Effector memory CD8-positive, alpha-beta T cell (primary cell): Measurements from ENCODE around the gene GJB2.

Source experiments
- ATAC-seq: fragments of 150-1000 bp; cut with Tn5 transposase; replicated peaks from 2 replicates; pipeline ENCODE4 v1.10.0; 2021; ENCODE audit warnings: mild to moderate bottlenecking, moderate library complexity
- DNase-seq, 3 experiments: peaks; one replicate each; pipeline ENCODE4 v3.0.0; 2021
- H3K27ac Mint-ChIP-seq, 2 donors: one replicate each; pipeline ENCODE4 v1.8.0; 2022; ENCODE audit warnings: mild to moderate bottlenecking in 2 of 2, mixed read lengths in 2 of 2, moderate library complexity in 2 of 2
- H3K27me3 Mint-ChIP-seq, 2 donors: one replicate each; pipeline ENCODE4 v1.8.0; 2022; ENCODE audit warnings: mixed read lengths in 2 of 2
- H3K36me3 Mint-ChIP-seq: one replicate; pipeline ENCODE4 v1.8.0; 2022; ENCODE audit warnings: mild to moderate bottlenecking, moderate library complexity, mixed read lengths; ENCODE audit not compliant: insufficient read depth
- H3K4me1 Mint-ChIP-seq, 2 donors: one replicate each; pipeline ENCODE4 v1.8.0; 2022; ENCODE audit warnings: low read depth in 2 of 2, mixed read lengths in 2 of 2
- H3K4me3 Mint-ChIP-seq, 2 donors: one replicate each; pipeline ENCODE4 v1.8.0; 2022; ENCODE audit warnings: mild to moderate bottlenecking in 2 of 2, mixed read lengths in 2 of 2, moderate library complexity in 2 of 2
- H3K9me3 Mint-ChIP-seq, 2 donors: one replicate each; pipeline ENCODE4 v1.8.0; 2022; ENCODE audit warnings: mixed read lengths in 2 of 2

Gene GJB2

DNA sequence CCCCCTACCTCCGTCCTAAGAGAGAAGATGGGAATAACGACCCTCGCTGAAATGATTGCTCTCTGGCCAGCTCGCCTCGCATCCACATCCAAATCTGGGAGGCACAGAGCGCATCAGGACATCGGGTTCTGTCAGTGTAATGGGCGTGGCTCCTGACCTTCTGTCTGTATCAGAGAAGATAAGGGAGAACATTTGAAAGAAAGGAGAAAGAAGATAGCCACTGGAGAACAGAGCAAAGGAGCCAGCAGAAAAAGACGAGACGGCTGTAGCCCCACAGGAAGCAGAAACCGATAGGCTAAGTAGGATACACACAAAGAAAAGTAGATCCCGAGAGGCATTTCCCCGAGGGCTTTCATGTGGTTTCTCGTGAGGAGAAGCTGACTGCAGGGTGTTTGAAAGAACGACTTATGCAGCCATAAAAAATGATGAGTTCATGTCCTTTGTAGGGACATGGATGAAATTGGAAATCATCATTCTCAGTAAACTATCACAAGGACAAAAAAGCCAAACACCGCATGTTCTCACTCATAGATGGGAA lies 14.0 kb upstream of the GJB2 start:
- H3K27ac Mint-ChIP-seq = no peak overlapping the region
- H3K36me3 Mint-ChIP-seq = no peaks in the 10 kb centered on the region
- no peak overlapping the region for H3K4me3 Mint-ChIP-seq
- peaks cover 0 to under 1% of the 10 kb centered on the region in 2 donors for H3K9me3 Mint-ChIP-seq
- DNase-seq = no peak
- H3K27me3 Mint-ChIP-seq = peaks cover 34 to 51% of the 10 kb centered on the region in 2 donors
- ATAC-seq = no peak
- H3K4me1 Mint-ChIP-seq = no peaks in the 10 kb centered on the region

DNA sequence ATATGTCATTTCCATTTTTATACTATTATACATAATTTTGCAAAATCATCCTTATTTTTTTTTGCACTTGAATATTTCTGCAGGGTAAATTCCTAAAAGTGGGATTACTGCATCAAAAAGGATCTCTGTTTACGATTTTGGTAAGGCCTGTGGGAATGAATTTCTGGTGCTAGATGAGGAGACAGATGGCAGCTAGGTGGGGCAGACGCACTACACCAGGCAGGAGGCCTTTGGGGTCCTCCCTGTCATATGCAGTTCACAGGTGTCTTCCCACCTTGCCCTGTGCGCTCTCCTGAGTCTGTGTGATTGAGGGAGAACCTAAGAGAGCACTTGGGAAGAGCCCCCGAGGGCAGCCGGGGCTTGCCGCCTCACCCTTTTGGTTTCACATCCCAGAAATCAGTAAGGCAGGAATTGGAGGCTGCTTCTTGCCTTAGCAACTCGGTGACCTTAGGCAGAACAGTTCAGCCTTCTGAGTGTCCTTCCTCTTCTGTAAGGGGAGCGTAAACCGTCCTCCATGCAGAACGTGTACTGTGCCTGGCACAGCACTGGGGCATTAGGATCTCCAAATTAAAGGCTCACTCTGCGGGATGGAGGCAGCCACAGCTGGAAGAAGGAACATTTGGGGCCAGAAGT lies 13.4 kb upstream of the GJB2 start:
- Mint-ChIP-seq H3K27ac (no peak overlapping the region), H3K4me3 (no peak overlapping the region), H3K4me1 (no peaks in the 10 kb centered on the region), H3K36me3 (no peaks in the 10 kb centered on the region), H3K9me3 (peaks cover 0 to 1% of the 10 kb centered on the region in 2 donors), H3K27me3 (peaks cover 34 to 51% of the 10 kb centered on the region in 2 donors)
- ATAC-seq (no peak), DNase-seq (no peak)

DNA sequence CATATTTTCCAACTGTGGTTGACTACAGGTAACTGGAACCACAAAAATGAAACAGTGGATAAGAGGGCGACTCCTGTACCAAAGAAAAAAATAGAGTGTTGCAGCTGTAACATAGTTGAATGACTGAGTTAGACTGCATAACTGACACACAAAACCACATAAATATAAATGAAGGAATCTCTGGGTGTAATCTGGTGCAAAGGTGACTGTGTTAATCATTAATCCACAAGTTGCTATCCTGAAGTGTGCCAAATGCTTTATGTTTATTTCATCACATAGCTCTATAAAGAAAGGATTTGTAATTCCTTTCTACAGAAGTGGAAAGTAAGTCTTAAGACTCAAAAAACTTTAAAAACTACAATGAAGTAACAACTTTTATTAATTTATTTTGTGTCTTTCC lies 6.0 kb upstream of the GJB2 start:
- Mint-ChIP-seq H3K27me3 (peaks cover 41 to 66% of the 10 kb centered on the region in 2 donors), H3K36me3 (no peaks in the 10 kb centered on the region), H3K27ac (no peak overlapping the region), H3K4me3 (no peak overlapping the region), H3K4me1 (peaks cover 8 to 9% of the 10 kb centered on the region in 2 donors), H3K9me3 (peaks cover 0 to 1% of the 10 kb centered on the region in 2 donors)
- ATAC-seq (no peak), DNase-seq (no peak)

DNA sequence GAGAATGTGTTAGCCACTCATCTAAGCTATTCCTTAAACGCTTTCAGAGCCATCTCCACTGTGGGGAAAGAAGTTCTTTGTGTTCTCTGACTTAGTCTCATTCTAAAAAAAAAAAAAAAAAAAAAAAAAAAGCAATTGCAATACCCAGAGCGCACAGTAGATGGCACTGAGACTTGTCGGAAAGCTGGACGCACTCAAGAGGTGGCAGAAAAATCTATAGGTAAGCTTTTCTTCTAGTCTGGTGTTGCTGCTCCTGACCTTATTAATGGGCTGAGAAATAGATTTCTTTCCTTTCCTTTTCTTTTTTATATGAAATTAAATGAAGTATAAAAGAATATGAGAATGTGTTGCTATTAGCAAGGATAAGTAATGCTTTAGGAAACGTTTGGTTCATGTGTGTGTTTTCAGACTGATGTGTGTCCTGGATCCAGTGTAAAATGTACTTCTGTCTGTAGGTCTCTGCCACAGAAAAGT lies 4.7 kb upstream of the GJB2 start:
- H3K27me3 Mint-ChIP-seq = peaks cover 48 to 75% of the 10 kb centered on the region in 2 donors
- ATAC-seq (peak; percentile 67), DNase-seq (peak in 1 of 3 experiments; percentile 12)
- peaks cover 0 to 1% of the 10 kb centered on the region in 2 donors for H3K9me3 Mint-ChIP-seq
- H3K4me3 Mint-ChIP-seq = no peak overlapping the region
- H3K27ac Mint-ChIP-seq = no peak overlapping the region
- H3K36me3 Mint-ChIP-seq = no peaks in the 10 kb centered on the region
- H3K4me1 Mint-ChIP-seq = peaks cover 10 to 14% of the 10 kb centered on the region in 2 donors

DNA sequence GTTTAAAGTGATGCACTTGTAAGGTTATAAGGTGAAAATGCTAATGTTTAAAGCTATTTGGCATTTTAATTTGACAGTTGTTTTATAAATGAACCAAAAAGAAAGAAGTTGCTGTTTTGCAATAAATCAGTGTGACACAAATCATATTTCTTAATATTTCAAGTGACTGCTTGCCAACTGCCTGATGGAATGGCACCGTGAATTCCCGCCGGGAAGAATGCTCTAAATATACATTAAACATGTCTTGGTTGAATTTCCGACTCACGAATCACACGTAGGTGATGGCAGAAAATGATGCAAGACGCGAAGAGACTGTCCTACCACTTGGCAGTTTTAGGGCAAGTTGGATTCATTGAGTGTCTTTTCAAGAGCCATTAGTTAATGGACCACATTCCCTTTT lies 3.1 kb upstream of the GJB2 start:
- H3K36me3 Mint-ChIP-seq = no peaks in the 10 kb centered on the region
- H3K27me3 Mint-ChIP-seq = peaks cover 61 to 80% of the 10 kb centered on the region in 2 donors
- H3K9me3 Mint-ChIP-seq = no peaks in the 10 kb centered on the region
- no peak overlapping the region for H3K27ac Mint-ChIP-seq
- peaks cover 10 to 14% of the 10 kb centered on the region in 2 donors for H3K4me1 Mint-ChIP-seq
- no peak overlapping the region for H3K4me3 Mint-ChIP-seq
- no peak for ATAC-seq
- DNase-seq = no peak

DNA sequence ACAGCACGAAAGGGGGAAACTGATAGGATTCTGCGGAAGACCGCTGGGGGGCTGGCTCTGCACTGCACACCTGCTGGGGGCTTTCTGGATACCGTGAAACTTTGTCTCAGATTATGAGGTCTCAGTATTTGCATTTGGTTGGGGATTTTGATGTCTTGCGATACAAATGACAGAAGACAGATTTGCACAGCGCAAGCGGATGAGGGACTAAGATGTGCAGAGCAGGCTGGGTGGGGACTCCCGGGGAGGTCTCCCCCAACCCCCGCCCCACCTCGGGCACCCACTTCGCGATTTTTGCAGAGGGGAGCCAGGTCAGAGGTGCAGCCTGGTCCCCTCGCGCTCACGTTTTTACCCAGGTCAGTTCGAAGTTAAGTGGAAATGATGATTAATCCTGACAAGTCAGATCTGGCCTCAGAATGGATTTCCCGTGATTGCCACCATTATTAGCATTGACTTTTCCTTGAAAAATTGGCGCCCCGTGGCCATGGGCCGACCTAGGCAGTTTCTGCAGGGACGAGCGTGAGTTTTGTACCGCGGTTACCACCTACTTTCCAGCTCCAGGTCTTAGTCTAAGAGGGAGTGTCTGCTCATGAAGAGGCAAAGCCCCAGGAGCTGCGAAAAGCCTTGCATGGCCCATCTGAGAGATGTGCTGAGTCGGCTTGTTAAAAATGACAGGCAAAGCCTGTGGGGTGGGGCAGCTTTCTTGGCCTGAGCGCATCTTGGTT lies 1.3 kb upstream of the GJB2 start:
- DNase-seq = no peak
- Mint-ChIP-seq H3K9me3 (no peaks in the 10 kb centered on the region), H3K27me3 (peaks cover 59 to 82% of the 10 kb centered on the region in 2 donors), H3K36me3 (no peaks in the 10 kb centered on the region), H3K27ac (no peak overlapping the region), H3K4me3 (peak overlapping the region; percentile 75 to 77), H3K4me1 (peaks cover 10 to 14% of the 10 kb centered on the region in 2 donors)
- ATAC-seq = peak; percentile 25

DNA sequence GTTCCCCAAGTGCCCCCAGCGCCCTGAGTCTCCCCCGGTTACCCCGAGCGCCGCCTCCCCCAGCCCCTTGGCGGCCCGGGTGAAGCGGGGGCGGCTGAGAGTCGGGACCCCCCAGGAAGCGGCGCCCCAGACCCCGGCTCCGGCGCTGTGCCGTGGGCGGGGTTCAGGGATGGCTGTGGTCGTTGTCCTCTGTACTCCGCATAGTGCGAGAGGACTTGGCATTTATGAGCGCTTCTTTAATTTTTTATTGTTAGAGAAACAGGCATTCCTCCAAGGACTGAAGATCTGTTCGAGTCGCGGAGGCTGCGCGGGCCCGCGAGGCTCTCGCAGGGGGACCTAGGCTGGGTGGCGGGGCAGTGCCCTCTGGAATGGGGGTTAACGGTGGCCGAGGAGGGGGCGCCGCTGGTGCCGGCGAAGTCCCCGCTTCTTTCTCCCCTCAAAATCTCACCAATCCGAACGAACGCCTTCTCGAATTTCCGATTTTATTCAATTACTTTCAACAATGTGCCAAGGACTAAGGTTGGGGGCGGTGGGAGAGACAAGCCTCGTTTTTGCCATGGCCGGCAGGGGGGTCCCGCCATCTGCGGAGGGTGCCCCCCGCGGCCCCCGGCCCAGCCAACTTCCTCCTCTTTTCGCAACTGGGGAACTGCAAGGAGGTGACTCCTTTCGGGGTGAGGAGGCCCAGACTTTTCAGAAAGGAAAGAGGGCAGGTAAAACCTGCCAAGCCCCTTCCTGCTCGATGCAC lies 596 bp upstream of the GJB2 start:
- H3K4me1 Mint-ChIP-seq = peaks cover 10 to 14% of the 10 kb centered on the region in 2 donors
- ATAC-seq = peak; percentile 25
- no peak overlapping the region for H3K27ac Mint-ChIP-seq
- H3K27me3 Mint-ChIP-seq = peaks cover 59 to 86% of the 10 kb centered on the region in 2 donors
- peak in 1 of 3 experiments; percentile 6 for DNase-seq
- H3K36me3 Mint-ChIP-seq = no peaks in the 10 kb centered on the region
- no peaks in the 10 kb centered on the region for H3K9me3 Mint-ChIP-seq
- peak overlapping the region; percentile 75 to 77 for H3K4me3 Mint-ChIP-seq

DNA sequence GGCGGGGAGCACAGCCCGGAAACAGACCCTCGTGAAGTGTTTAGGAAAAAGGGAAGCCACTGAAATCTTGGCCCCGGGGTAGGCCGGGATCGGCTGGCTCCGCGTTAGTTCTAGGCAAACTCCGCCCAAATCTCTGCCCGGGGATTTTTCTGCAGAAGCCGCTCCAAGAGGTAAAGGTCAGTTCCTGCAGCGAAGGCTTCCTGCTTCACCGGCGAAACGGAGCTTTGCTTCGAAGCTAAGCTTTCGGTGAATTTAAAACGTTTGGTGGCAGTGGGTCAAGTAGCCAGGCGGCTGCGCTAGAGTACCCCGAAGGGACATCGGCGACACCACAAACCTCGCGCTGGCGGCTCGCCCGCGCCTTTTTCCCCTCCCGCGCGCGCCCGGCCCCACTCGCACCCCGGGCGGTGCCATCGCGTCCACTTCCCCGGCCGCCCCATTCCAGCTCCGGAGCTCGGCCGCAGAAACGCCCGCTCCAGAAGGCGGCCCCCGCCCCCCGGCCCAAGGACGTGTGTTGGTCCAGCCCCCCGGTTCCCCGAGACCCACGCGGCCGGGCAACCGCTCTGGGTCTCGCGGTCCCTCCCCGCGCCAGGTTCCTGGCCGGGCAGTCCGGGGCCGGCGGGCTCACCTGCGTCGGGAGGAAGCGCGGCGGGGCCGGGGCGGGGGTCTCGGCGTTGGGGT lies 441 bp downstream of the GJB2 start:
- no peak overlapping the region for H3K27ac Mint-ChIP-seq
- no peaks in the 10 kb centered on the region for H3K36me3 Mint-ChIP-seq
- peak overlapping the region; percentile 55 to 58 for H3K4me3 Mint-ChIP-seq
- no peak for DNase-seq
- peaks cover 65 to 78% of the 10 kb centered on the region in 2 donors for H3K27me3 Mint-ChIP-seq
- H3K9me3 Mint-ChIP-seq = no peaks in the 10 kb centered on the region
- no peak for ATAC-seq
- peaks cover 10 to 14% of the 10 kb centered on the region in 2 donors for H3K4me1 Mint-ChIP-seq

DNA sequence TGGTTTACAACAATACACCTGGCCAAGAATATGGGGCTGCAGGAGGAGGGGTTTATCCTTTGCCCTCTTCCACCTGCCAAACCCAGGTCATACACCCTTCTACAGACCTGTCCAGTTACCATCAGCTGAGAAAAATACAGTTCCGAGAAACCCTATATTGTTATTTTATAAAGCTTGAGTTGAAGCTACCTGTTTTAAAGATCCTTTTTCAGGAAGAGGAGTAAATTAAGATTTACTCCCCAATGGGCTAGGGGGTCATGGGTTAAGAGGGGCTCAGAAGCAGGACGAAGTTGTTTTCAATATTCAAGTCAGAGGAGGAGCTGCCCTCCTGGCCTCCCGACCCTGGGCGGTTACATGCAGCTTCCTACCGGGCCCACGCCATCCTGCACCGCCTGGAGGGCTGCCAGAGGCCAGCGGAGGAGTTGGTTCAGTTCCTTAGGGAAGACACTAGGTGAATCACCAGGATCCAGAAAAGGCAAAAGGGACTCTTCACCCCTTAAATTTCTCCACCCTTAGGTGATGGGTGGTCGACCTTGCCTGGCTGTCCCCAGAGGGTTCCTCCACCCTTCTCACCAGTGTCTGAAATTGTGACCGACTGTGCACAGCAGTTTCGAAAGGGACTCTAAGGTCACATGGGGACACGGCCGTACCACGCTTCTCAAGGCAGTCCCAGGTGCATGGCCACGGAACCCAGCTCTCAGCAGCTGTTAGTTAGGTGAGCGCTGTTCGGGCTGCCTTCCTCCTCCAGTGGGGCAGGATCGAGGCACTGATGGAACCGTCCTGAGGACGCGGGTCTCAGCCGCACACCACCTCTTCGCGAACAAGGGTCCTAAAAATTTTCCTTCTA lies 1.2 kb downstream of the GJB2 start:
- H3K27ac Mint-ChIP-seq = no peak overlapping the region
- no peak for DNase-seq
- peaks cover 10 to 14% of the 10 kb centered on the region in 2 donors for H3K4me1 Mint-ChIP-seq
- no peaks in the 10 kb centered on the region for H3K36me3 Mint-ChIP-seq
- H3K27me3 Mint-ChIP-seq = peaks cover 58 to 74% of the 10 kb centered on the region in 2 donors
- peak overlapping the region; percentile 55 to 58 for H3K4me3 Mint-ChIP-seq
- ATAC-seq = no peak
- H3K9me3 Mint-ChIP-seq = no peaks in the 10 kb centered on the region

DNA sequence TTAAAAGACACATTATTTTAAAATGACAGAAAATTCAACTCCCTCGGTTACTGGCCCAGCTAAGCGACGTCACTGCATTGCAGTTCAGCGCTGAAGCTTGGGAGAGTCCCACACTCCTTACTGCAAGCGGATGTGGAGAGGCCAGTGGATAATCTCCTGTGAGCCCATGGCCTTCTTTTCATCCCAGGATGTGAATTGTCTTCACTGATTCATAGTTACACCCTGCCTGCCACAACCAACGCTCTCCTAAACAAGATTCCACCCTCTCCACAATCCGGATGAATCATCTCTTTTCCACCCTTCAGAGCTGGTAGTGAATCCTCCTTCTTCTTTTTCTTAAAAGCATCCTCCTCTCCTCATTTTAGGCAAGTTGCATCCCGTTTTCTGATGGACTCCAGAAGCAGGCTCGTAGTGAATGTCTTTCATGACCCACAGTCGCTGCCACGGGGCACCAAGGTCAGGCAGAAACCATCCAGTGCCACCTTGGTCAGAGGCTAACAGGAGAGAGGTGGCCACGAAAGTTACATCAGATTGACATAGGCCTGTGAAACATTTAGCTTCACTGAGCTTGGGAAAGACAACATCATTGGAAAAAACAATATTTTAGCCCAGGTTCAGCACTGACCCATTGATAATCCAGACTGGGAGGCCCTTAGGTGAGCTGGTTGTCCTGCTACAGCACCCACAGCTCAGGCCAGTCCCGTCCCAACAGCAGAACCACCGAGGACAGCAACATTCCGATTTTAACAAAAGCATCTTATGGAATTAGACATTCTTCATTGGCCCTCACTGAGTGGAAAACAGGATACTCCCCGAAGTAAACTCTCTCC lies 2.0 kb downstream of the GJB2 start:
- Mint-ChIP-seq H3K9me3 (no peaks in the 10 kb centered on the region), H3K27ac (no peak overlapping the region), H3K4me1 (peaks cover 10 to 14% of the 10 kb centered on the region in 2 donors), H3K4me3 (no peak overlapping the region), H3K36me3 (no peaks in the 10 kb centered on the region), H3K27me3 (peaks cover 50 to 70% of the 10 kb centered on the region in 2 donors)
- DNase-seq (no peak), ATAC-seq (no peak)

DNA sequence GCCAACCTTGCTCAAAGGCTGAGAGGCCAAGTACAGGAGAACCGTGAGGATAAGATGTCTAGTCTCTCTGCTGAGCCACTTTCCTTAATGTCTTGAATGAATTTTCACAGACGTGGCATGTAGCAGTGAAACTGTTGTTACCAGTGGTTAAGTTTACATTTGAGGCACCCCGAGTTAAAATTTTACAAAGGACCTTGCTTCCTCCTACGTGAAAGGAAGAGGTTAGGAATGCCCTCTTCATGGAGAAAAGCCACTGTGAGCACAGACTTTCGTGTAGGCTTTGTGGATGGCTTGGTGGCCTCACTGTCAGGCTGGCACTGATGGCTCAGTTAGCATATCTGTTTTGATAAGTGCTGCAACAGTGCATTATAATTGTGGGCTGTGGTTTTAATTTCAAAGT lies 2.7 kb downstream of the GJB2 start:
- H3K27me3 Mint-ChIP-seq = peaks cover 49 to 70% of the 10 kb centered on the region in 2 donors
- no peak overlapping the region for H3K4me3 Mint-ChIP-seq
- no peaks in the 10 kb centered on the region for H3K36me3 Mint-ChIP-seq
- ATAC-seq (no peak), DNase-seq (no peak)
- peaks cover 10 to 14% of the 10 kb centered on the region in 2 donors for H3K4me1 Mint-ChIP-seq
- no peaks in the 10 kb centered on the region for H3K9me3 Mint-ChIP-seq
- H3K27ac Mint-ChIP-seq = no peak overlapping the region
